Mucosa of rectum (tissue), 2 donors: ENCODE results near the gene IL17RA.

ENCODE experiments used
- H3K27ac ChIP-seq, 2 donors: one replicate each; pipeline ENCODE4 v1.7.0; 2013; ENCODE audit warnings: inconsistent platforms in 2 of 2, low read depth in 2 of 2, low read length in 2 of 2
- H3K27me3 ChIP-seq, 2 donors: one replicate each; pipeline ENCODE4 v1.7.0; 2013; ENCODE audit warnings: low read length in 2 of 2; ENCODE audit not compliant: control insufficient read depth in 2 of 2, insufficient read depth in 2 of 2
- H3K36me3 ChIP-seq, 2 donors: one replicate each; pipeline ENCODE4 v1.7.0; 2013; ENCODE audit warnings: low read length in 2 of 2; ENCODE audit not compliant: control insufficient read depth in 2 of 2, insufficient read depth in 2 of 2
- H3K4me1 ChIP-seq, 2 donors: one replicate each; pipeline ENCODE4 v1.7.0; 2013; ENCODE audit warnings: low read length in 2 of 2, mild to moderate bottlenecking in 1 of 2; ENCODE audit not compliant: control insufficient read depth in 2 of 2, insufficient read depth in 2 of 2
- H3K4me3 ChIP-seq, 2 donors: one replicate each; pipeline ENCODE4 v1.7.0; 2013; ENCODE audit warnings: low read length in 2 of 2
- H3K9ac ChIP-seq, 2 donors: one replicate each; pipeline ENCODE4 v1.7.0; 2013; ENCODE audit warnings: low read length in 2 of 2, low read depth in 1 of 2, mild to moderate bottlenecking in 1 of 2
- H3K9me3 ChIP-seq, 2 donors: one replicate each; pipeline ENCODE4 v1.7.0; 2013; ENCODE audit warnings: low read length in 2 of 2; ENCODE audit not compliant: control insufficient read depth in 2 of 2
- donor health status: healthy.
- donor health status: Normal muscosa, but diverticular disease.

The IL17RA gene

DNA sequence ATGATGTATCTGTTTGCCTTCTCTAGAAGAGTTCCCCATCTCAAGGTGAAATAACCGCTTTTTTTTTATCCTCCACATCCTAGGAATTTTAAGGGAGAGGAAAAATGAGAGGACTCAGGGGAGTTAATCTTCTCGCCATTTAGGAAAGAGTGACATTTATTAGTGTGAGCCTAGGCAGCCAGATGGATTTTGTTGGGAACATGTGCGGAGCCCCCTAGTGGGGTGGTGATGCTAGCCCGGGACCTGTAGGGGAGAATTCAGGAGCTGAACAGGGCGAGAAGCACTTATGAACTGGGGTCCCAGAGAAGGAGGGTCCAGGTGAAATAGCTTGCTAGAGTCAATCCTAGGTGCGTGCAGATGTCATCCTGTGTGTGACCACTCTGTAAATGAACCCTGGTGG is 10.7 kb downstream of the IL17RA start:
- Histone ChIP-seq H3K9me3 (no peaks in the 10 kb centered on the region), H3K36me3 (peaks cover 21 to 32% of the 10 kb centered on the region in 2 donors), H3K9ac (no peak overlapping the region), H3K4me3 (no peak overlapping the region), H3K27ac (no peak overlapping the region), H3K27me3 (no peaks in the 10 kb centered on the region), H3K4me1 (no peaks in the 10 kb centered on the region)

- Histone ChIP-seq H3K27me3 (no peaks in the 10 kb centered on the region), H3K27ac (no peak overlapping the region), H3K36me3 (peaks cover 26 to 37% of the 10 kb centered on the region in 2 donors), H3K4me3 (no peak overlapping the region), H3K9me3 (no peaks in the 10 kb centered on the region), H3K9ac (no peak overlapping the region), H3K4me1 (no peaks in the 10 kb centered on the region)
These were observed 11.3 kb downstream of the IL17RA start for GRCh38 chr22:17096071-17096470.

- H3K36me3 ChIP-seq = peaks cover 36 to 46% of the 10 kb centered on the region in 2 donors
- H3K4me3 ChIP-seq = no peak overlapping the region
- H3K9ac ChIP-seq = no peak overlapping the region
- H3K4me1 ChIP-seq = no peaks in the 10 kb centered on the region
- no peaks in the 10 kb centered on the region for H3K9me3 ChIP-seq
- H3K27me3 ChIP-seq = no peaks in the 10 kb centered on the region
- no peak overlapping the region for H3K27ac ChIP-seq
These were observed 12.3 kb downstream of the IL17RA start for GRCh38 chr22:17097062-17097461.

- Histone ChIP-seq H3K4me1 (no peaks in the 10 kb centered on the region), H3K4me3 (no peak overlapping the region), H3K9me3 (no peaks in the 10 kb centered on the region), H3K27me3 (no peaks in the 10 kb centered on the region), H3K36me3 (peaks cover 42 to 51% of the 10 kb centered on the region in 2 donors), H3K27ac (no peak overlapping the region), H3K9ac (no peak overlapping the region)
These were observed 12.9 kb downstream of the IL17RA start for GRCh38 chr22:17097701-17098100.

DNA sequence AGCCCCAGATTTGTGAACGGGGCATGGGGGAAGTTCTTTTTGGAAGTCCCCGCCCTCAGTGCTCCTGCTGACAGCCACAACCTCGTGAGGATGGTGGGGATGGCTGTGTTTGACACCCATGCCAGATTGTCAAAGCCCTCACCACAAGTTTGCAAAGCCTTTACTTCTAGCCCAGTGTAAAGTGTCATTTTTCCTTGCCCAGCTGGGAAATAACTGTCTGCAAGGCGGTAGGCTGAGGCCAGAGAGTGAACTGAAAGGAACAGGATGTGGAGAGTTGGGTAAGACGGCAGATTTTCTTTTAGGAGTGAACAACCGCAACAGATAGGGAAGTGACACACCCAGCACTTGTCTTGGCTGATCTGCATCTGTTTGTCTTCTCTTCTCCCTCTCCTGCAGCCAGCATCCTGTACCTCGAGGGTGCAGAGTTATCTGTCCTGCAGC is 13.6 kb downstream of the IL17RA start:
- Histone ChIP-seq H3K27me3 (no peaks in the 10 kb centered on the region), H3K9me3 (no peaks in the 10 kb centered on the region), H3K27ac (no peak overlapping the region), H3K4me3 (no peak overlapping the region), H3K36me3 (peaks cover 47 to 56% of the 10 kb centered on the region in 2 donors), H3K4me1 (no peaks in the 10 kb centered on the region), H3K9ac (no peak overlapping the region)

- Histone ChIP-seq H3K4me1 (peaks cover 0 to 3% of the 10 kb centered on the region in 2 donors), H3K9ac (no peak overlapping the region), H3K27me3 (no peaks in the 10 kb centered on the region), H3K9me3 (no peaks in the 10 kb centered on the region), H3K27ac (no peak overlapping the region), H3K4me3 (no peak overlapping the region), H3K36me3 (peaks cover 59 to 70% of the 10 kb centered on the region in 2 donors)
These were observed 15.8 kb downstream of the IL17RA start for GRCh38 chr22:17100621-17101020.

GRCh38 chr22:17101475-17102296 is 16.9 kb downstream of the IL17RA start:
- Histone ChIP-seq H3K4me1 (peaks cover 0 to 3% of the 10 kb centered on the region in 2 donors), H3K9me3 (no peaks in the 10 kb centered on the region), H3K27ac (no peak overlapping the region), H3K27me3 (no peaks in the 10 kb centered on the region), H3K4me3 (no peak overlapping the region), H3K36me3 (peaks cover 66 to 80% of the 10 kb centered on the region in 2 donors), H3K9ac (no peak overlapping the region)

- Histone ChIP-seq H3K27ac (no peak overlapping the region), H3K9me3 (no peaks in the 10 kb centered on the region), H3K4me1 (peaks cover 0 to 3% of the 10 kb centered on the region in 2 donors), H3K4me3 (no peak overlapping the region), H3K9ac (no peak overlapping the region), H3K36me3 (peaks cover 66 to 83% of the 10 kb centered on the region in 2 donors), H3K27me3 (no peaks in the 10 kb centered on the region)
These were observed 17.5 kb downstream of the IL17RA start for GRCh38 chr22:17102297-17102667.

- Histone ChIP-seq H3K4me1 (peaks cover 0 to 3% of the 10 kb centered on the region in 2 donors), H3K27ac (no peak overlapping the region), H3K9ac (no peak overlapping the region), H3K9me3 (no peaks in the 10 kb centered on the region), H3K27me3 (no peaks in the 10 kb centered on the region), H3K4me3 (no peak overlapping the region), H3K36me3 (peaks cover 66 to 81% of the 10 kb centered on the region in 2 donors)
These were observed 18.6 kb downstream of the IL17RA start for GRCh38 chr22:17103351-17103750.

GRCh38 chr22:17104336-17104935 is 19.6 kb downstream of the IL17RA start:
- H3K9ac ChIP-seq = no peak overlapping the region
- no peak overlapping the region for H3K27ac ChIP-seq
- H3K9me3 ChIP-seq = no peaks in the 10 kb centered on the region
- H3K36me3 ChIP-seq = peaks cover 66 to 77% of the 10 kb centered on the region in 2 donors
- H3K27me3 ChIP-seq = no peaks in the 10 kb centered on the region
- H3K4me1 ChIP-seq = peaks cover 0 to 3% of the 10 kb centered on the region in 2 donors
- H3K4me3 ChIP-seq = no peak overlapping the region
